CD14-positive monocyte (primary cell): ENCODE data around the gene RIC3. TPM values are rescaled to one million over a fixed set of nuclear protein-coding genes. Genes with fewer than 3 reads are reported as not detected.

Experiments used
- DNase-seq, 3 donors: peaks; one replicate each; pipeline ENCODE4 v3.0.0-alpha.2; 2011 to 2022
- H2AFZ ChIP-seq: 2 replicates; pipeline ENCODE4 v1.6.0; 2012; ENCODE audit warnings: mild to moderate bottlenecking, low read depth, low read length, inconsistent platforms; ENCODE audit not compliant: insufficient read depth, poor library complexity, severe bottlenecking
- H3K27ac ChIP-seq, 2 donors: 1 replicate in 1 of 2; 2 replicates in 1 of 2; pipeline ENCODE4 v1.5.1; 2012 to 2013; ENCODE audit warnings: low read length in 2 of 2, control low read depth in 1 of 2, inconsistent platforms in 1 of 2, low read depth in 1 of 2, mild to moderate bottlenecking in 1 of 2
- H3K27me3 ChIP-seq, 2 donors: one replicate each; pipeline versions ENCODE4 v1.6.0 to v1.6.1; 2011 to 2013; ENCODE audit warnings: low read length in 2 of 2; ENCODE audit not compliant: control insufficient read depth in 2 of 2, insufficient read depth in 2 of 2
- H3K36me3 ChIP-seq, 2 donors: replicated peaks in 1 of 2; 1 replicate in 1 of 2; 2 replicates in 1 of 2; pipeline versions ENCODE4 v1.5.1 to v1.6.1; 2012 to 2013; ENCODE audit warnings: low read length in 2 of 2, control low read depth in 1 of 2, inconsistent platforms in 1 of 2, mild to moderate bottlenecking in 1 of 2; ENCODE audit not compliant: insufficient read depth in 2 of 2, control insufficient read depth in 1 of 2
- H3K4me1 ChIP-seq, 2 donors: 1 replicate in 1 of 2; 2 replicates in 1 of 2; pipeline versions ENCODE4 v1.5.1 to v1.6.1; 2012 to 2013; ENCODE audit warnings: low read length in 2 of 2, control low read depth in 1 of 2, inconsistent platforms in 1 of 2, mild to moderate bottlenecking in 1 of 2, moderate library complexity in 1 of 2; ENCODE audit not compliant: insufficient read depth in 2 of 2, control insufficient read depth in 1 of 2
- H3K4me2 ChIP-seq: replicated peaks from 2 replicates; pipeline ENCODE3; 2012; ENCODE audit warnings: low read length, moderate library complexity, mild to moderate bottlenecking; ENCODE audit not compliant: poor library complexity, severe bottlenecking; ENCODE audit errors: extremely low read depth
- H3K4me3 ChIP-seq, 3 experiments: fragments of 200-600 bp in 1 of 3; sonication (generic) in 1 of 3; replicated peaks in 1 of 3; 1 replicate in 2 of 3; 2 replicates in 1 of 3; pipeline ENCODE4 v1.5.1; 2011 to 2013; ENCODE audit warnings: low read length in 3 of 3, mild to moderate bottlenecking in 3 of 3, control low read depth in 2 of 3, low read depth in 2 of 3, inconsistent platforms in 1 of 3, moderate library complexity in 1 of 3
- H3K79me2 ChIP-seq: 2 replicates; pipeline ENCODE4 v1.6.0; 2012; ENCODE audit warnings: mild to moderate bottlenecking, control low read depth, inconsistent platforms, low read length, moderate library complexity; ENCODE audit not compliant: insufficient read depth
- H3K9ac ChIP-seq: 2 replicates; pipeline ENCODE4 v1.6.0; 2017; ENCODE audit warnings: low read length, mild to moderate bottlenecking; ENCODE audit not compliant: insufficient read depth, poor library complexity, severe bottlenecking
- H3K9me3 ChIP-seq, 2 donors: replicated peaks in 1 of 2; 1 replicate in 1 of 2; 2 replicates in 1 of 2; pipeline versions ENCODE4 v1.5.1 to v1.6.1; 2012 to 2013; ENCODE audit warnings: low read length in 2 of 2, control low read depth in 1 of 2; ENCODE audit not compliant: control insufficient read depth in 1 of 2, insufficient read depth in 1 of 2
- H4K20me1 ChIP-seq: 2 replicates; pipeline ENCODE4 v1.6.0; 2012; ENCODE audit warnings: mild to moderate bottlenecking, low read length, control low read depth, moderate library complexity; ENCODE audit not compliant: insufficient read depth
- H3K27ac Mint-ChIP-seq, 7 donors: one replicate each; pipeline ENCODE4 v1.8.0; 2020; ENCODE audit warnings: mild to moderate bottlenecking in 7 of 7, mixed read lengths in 7 of 7, moderate library complexity in 6 of 7, inconsistent platforms in 2 of 7
- H3K27me3 Mint-ChIP-seq, 3 donors: one replicate each; pipeline ENCODE4 v1.8.0; 2021 to 2022; ENCODE audit warnings: low read depth in 3 of 3, mild to moderate bottlenecking in 3 of 3, mixed read lengths in 3 of 3, moderate library complexity in 3 of 3, inconsistent platforms in 1 of 3
- H3K36me3 Mint-ChIP-seq, 2 donors: one replicate each; pipeline ENCODE4 v1.8.0; 2020; ENCODE audit warnings: mixed read lengths in 2 of 2, inconsistent platforms in 1 of 2, mild to moderate bottlenecking in 1 of 2
- H3K4me1 Mint-ChIP-seq: one replicate; pipeline ENCODE4 v1.8.0; 2020; ENCODE audit warnings: mild to moderate bottlenecking, mixed read lengths
- H3K4me3 Mint-ChIP-seq, 2 donors: one replicate each; pipeline ENCODE4 v1.8.0; 2020; ENCODE audit warnings: mild to moderate bottlenecking in 2 of 2, mixed read lengths in 2 of 2, moderate library complexity in 1 of 2
- H3K9me3 Mint-ChIP-seq, 7 donors: one replicate each; pipeline ENCODE4 v1.8.0; 2020 to 2022; ENCODE audit warnings: mixed read lengths in 7 of 7, mild to moderate bottlenecking in 6 of 7, moderate library complexity in 6 of 7, inconsistent platforms in 2 of 7
- CTCF ChIP-seq: fragments of 200-600 bp; IDR thresholded peaks from one replicate; pipeline ENCODE4 v1.8.0; 2022; ENCODE audit warnings: antibody characterized with exemption, mild to moderate bottlenecking
- WGBS: methylation state at CpG from one replicate; pipeline ENCODE4 v1.1.5; 2013; ENCODE audit warnings: missing lambda C conversion rate; ENCODE audit not compliant: insufficient coverage; 5-methylcytosine and 5-hydroxymethylcytosine counted together
- intact Hi-C, 2 donors: fragments of 100-400 bp; cut with micrococcal nuclease; formaldehyde crosslinking; loops; one replicate each; pipeline versions ENCODE4 v1.15.0 to v1.15.1; 2023
- polyA plus RNA-seq, 3 donors: library from polyadenylated mRNA; depleted of rRNA in 1 of 3; unstranded in 2 of 3; stranded (reverse) in 1 of 3; fragments of 300-500 nt in 2 of 3; fragments of >200 nt in 1 of 3; fragmentation: Illumina TruSeq in 2 of 3; gene quantifications; 1 replicate in 2 of 3; 2 replicates in 1 of 3; pipeline ENCODE4 v1.2.3, GENCODE V29; 2012 to 2021

The RIC3 gene
- polyA plus RNA-seq, 3 donors = 0.17 TPM; not detected in 2

GRCh38 chr11:8156877-8157276 lies 11.9 kb downstream of the RIC3 start:
- DNase-seq = no peak
- Histone ChIP-seq H4K20me1 (no peaks in the 10 kb centered on the region), H3K9me3 (no peaks in the 10 kb centered on the region), H3K27ac (no peak overlapping the region), H3K27me3 (no peaks in the 10 kb centered on the region), H2AFZ (no peak overlapping the region), H3K4me2 (no peak overlapping the region), H3K4me3 (no peak overlapping the region), H3K36me3 (no peaks in the 10 kb centered on the region), H3K4me1 (no peaks in the 10 kb centered on the region), H3K79me2 (no peaks in the 10 kb centered on the region), H3K9ac (no peak overlapping the region)
- no peaks in the 10 kb centered on the region for H3K9me3 Mint-ChIP-seq
- intact Hi-C loops = no loop called here
- H3K27ac Mint-ChIP-seq = no peak overlapping the region
- TF ChIP-seq CTCF = no peak
- WGBS = 94% methylated on average over 2 of the region's 3 CpGs
- H3K27me3 Mint-ChIP-seq = peaks cover 1 to 3% (median 2%) of the 10 kb centered on the region in 3 donors
- no peaks in the 10 kb centered on the region for H3K36me3 Mint-ChIP-seq
- H3K4me3 Mint-ChIP-seq = no peak overlapping the region
- H3K4me1 Mint-ChIP-seq = no peaks in the 10 kb centered on the region

- Histone ChIP-seq H3K4me3 (no peak overlapping the region), H3K9ac (no peak overlapping the region), H3K27me3 (no peaks in the 10 kb centered on the region), H3K4me2 (no peak overlapping the region), H2AFZ (no peak overlapping the region), H3K9me3 (no peaks in the 10 kb centered on the region), H3K36me3 (no peaks in the 10 kb centered on the region), H3K79me2 (no peaks in the 10 kb centered on the region), H3K27ac (no peak overlapping the region), H3K4me1 (no peaks in the 10 kb centered on the region), H4K20me1 (no peaks in the 10 kb centered on the region)
- Mint-ChIP-seq H3K36me3 (no peaks in the 10 kb centered on the region), H3K27ac (no peak overlapping the region), H3K9me3 (peaks cover 0 to 5% (median 0%) of the 10 kb centered on the region in 7 donors), H3K4me3 (no peak overlapping the region), H3K27me3 (peaks cover 0 to 1% (median 1%) of the 10 kb centered on the region in 3 donors), H3K4me1 (no peaks in the 10 kb centered on the region)
- TF ChIP-seq CTCF = no peak
- DNase-seq = no peak
- 93% methylated on average over 5 of the region's 6 CpGs for WGBS
- intact Hi-C loops = no loop called here
These were observed 19.1 kb downstream of the RIC3 start for GRCh38 chr11:8149726-8150125.
